PC-3 (cell line): Measurements from ENCODE around the gene ELMO3. TPM values are rescaled to one million over a fixed set of nuclear protein-coding genes. Genes with fewer than 3 reads are reported as not detected.
A peak's percentile ranks its signal among the peaks of the same experiment; 100 is the strongest.

Experiments used
- ATAC-seq: fragments of 200-7000 bp; cut with Tn5 transposase; 2 replicates; pipeline ENCODE4 v1.9.1; 2020; ENCODE audit warnings: mild to moderate bottlenecking, moderate library complexity
- BruUV-seq: library from RNA; stranded (reverse); fragments of 400-500 nt; replicated peaks from 2 replicates; lab custom pipeline; 2021; lab: Mats Ljungman, UMichigan
- CTCF ChIA-PET: fragments of 300-600 bp; sonication (Branson Sonifier 250); formaldehyde crosslinking; loops from one replicate; lab custom pipeline; 2022; ENCODE audit warnings: antibody characterized with exemption; lab: Charles Lee
- POLR2A ChIA-PET: fragments of 300-600 bp; sonication (Branson Sonifier 250); formaldehyde crosslinking; loops from one replicate; lab custom pipeline; 2022; ENCODE audit warnings: antibody characterized with exemption; ENCODE audit not compliant: unreplicated experiment; lab: Charles Lee
- DNase-seq: peaks from one replicate; pipeline ENCODE4 v3.0.0-alpha.2; 2015
- H2AFZ ChIP-seq: fragments of 300-600 bp; sonication (generic); 2 replicates; pipeline ENCODE4 v1.6.0; 2016; ENCODE audit warnings: antibody characterized with exemption, low read length
- H3F3A ChIP-seq: fragments of 300-600 bp; sonication (generic); one replicate; pipeline ENCODE4 v1.6.0; 2017; ENCODE audit warnings: antibody characterized with exemption, low read length, control low read depth, mild to moderate bottlenecking; ENCODE audit not compliant: unreplicated experiment
- H3K27ac ChIP-seq: fragments of 300-600 bp; sonication (generic); 2 replicates; pipeline ENCODE4 v1.5.1; 2016; ENCODE audit warnings: mild to moderate bottlenecking, low read length
- H3K27me3 ChIP-seq: fragments of 300-600 bp; sonication (generic); 2 replicates; pipeline ENCODE4 v1.6.1; 2016; ENCODE audit warnings: low read length, mixed read lengths
- H3K36me3 ChIP-seq: fragments of 300-600 bp; sonication (generic); 2 replicates; pipeline ENCODE4 v1.6.1; 2016; ENCODE audit warnings: low read depth, mixed run types, low read length, mixed read lengths
- H3K4me1 ChIP-seq: fragments of 300-600 bp; sonication (generic); 2 replicates; pipeline ENCODE4 v1.5.1; 2016; ENCODE audit warnings: low read length; ENCODE audit not compliant: insufficient read depth
- H3K4me2 ChIP-seq: fragments of 300-600 bp; sonication (generic); 2 replicates; pipeline ENCODE4 v1.6.0; 2016; ENCODE audit warnings: low read length
- H3K4me3 ChIP-seq: fragments of 300-600 bp; sonication (generic); 2 replicates; pipeline ENCODE4 v1.5.1; 2016; ENCODE audit warnings: mild to moderate bottlenecking, low read length, mixed read lengths
- H3K79me2 ChIP-seq: fragments of 300-600 bp; sonication (generic); 2 replicates; pipeline ENCODE4 v1.6.1; 2017; ENCODE audit warnings: low read length, mixed read lengths
- H3K9ac ChIP-seq: fragments of 300-600 bp; sonication (generic); 2 replicates; pipeline ENCODE4 v1.6.0; 2016; ENCODE audit warnings: mild to moderate bottlenecking, low read length
- H3K9me2 ChIP-seq: fragments of 300-600 bp; sonication (generic); replicated peaks from 2 replicates; pipeline ENCODE4 v1.6.1; 2016; ENCODE audit warnings: mixed run types, low read length, mixed read lengths
- H3K9me3 ChIP-seq: fragments of 300-600 bp; sonication (generic); 2 replicates; pipeline ENCODE4 v1.6.1; 2016; ENCODE audit warnings: low read length, mixed read lengths
- H4K20me1 ChIP-seq: fragments of 300-600 bp; sonication (generic); 2 replicates; pipeline ENCODE4 v1.6.1; 2016; ENCODE audit warnings: low read length, mixed read lengths
- CTCF ChIP-seq: fragments of 300-600 bp; sonication (generic); conservative IDR thresholded peaks from 2 replicates; pipeline ENCODE4 v1.5.1; 2017; ENCODE audit warnings: antibody characterized with exemption, low read depth, mild to moderate bottlenecking, low read length
- EZH2 ChIP-seq: fragments of 300-600 bp; sonication (generic); IDR thresholded peaks from one replicate; pipeline ENCODE4 v1.6.1; 2017; ENCODE audit warnings: antibody characterized with exemption, mild to moderate bottlenecking, low read length; ENCODE audit not compliant: unreplicated experiment
- EZH2phosphoT487 ChIP-seq: fragments of 300-600 bp; sonication (generic); IDR thresholded peaks from 2 replicates; pipeline ENCODE4 v1.6.1; 2018; ENCODE audit warnings: mild to moderate bottlenecking, antibody characterized with exemption, low read length, borderline replicate concordance
- intact Hi-C: fragments of 100-400 bp; cut with micrococcal nuclease; formaldehyde crosslinking; loops from 2 replicates; pipeline ENCODE4 v1.9.0; 2023
- total RNA-seq: library from RNA; depleted of rRNA; stranded (reverse); fragments of >200 nt; gene quantifications from 2 replicates; pipeline ENCODE4 v1.2.3, GENCODE V29; 2014

Gene ELMO3
- total RNA-seq, 1 experiment from 2014 or later = 2.2 TPM

GRCh38 chr16:67150047-67150832 lies 48.7 kb upstream of the ELMO3 start:
- Histone ChIP-seq H3K36me3 (no peaks in the 10 kb centered on the region; the same call in 1 of the 2 replicates), H4K20me1 (no peaks in the 10 kb centered on the region), H3K79me2 (no peaks in the 10 kb centered on the region), H3K27ac (no peak overlapping the region), H3K4me2 (peak overlapping the region; percentile 90), H3K9me2 (no peaks in the 10 kb centered on the region), H3K4me1 (no peaks in the 10 kb centered on the region), H3K27me3 (no peaks in the 10 kb centered on the region), H3K9ac (peak overlapping the region; percentile 50), H3K9me3 (no peaks in the 10 kb centered on the region), H3K4me3 (peak overlapping the region; percentile 74), H2AFZ (peak overlapping the region; percentile 83), H3F3A (no peaks in the 10 kb centered on the region)
- peak; percentile 40 for ATAC-seq
- ChIA-PET POLR2A (interaction anchor here (0.7 kb wide), 1 partner anchor 20 kb away, joined by 3 read pairs; the partner anchor contains the start of gene NOL3), CTCF (interaction anchor here (0.7 kb wide), 1 partner anchor 132 kb away, joined by 3 read pairs; no protein-coding TSS in a partner anchor)
- BruUV-seq = no TSS peak
- DNase-seq = no peak
- intact Hi-C loops = no loop called here
- TF ChIP-seq CTCF (no peak), EZH2 (no peak), EZH2phosphoT487 (no peak)

- H3K27me3 ChIP-seq = no peaks in the 10 kb centered on the region
- H3K4me1 ChIP-seq = 0 out of 2 replicates have a peak, but pooled peaks cover 3% of the 10 kb centered on the region
- intact Hi-C loops = no loop called here
- DNase-seq (no peak), ATAC-seq (peak; percentile 65)
- peak within 1 kb of the TSS; percentile 74 for H3K4me3 ChIP-seq
- peak within 1 kb of the TSS; percentile 83 for H2AFZ ChIP-seq
- TF ChIP-seq EZH2phosphoT487 (no peak), EZH2 (no peak), CTCF (no peak)
- no peaks in the 10 kb centered on the region for H3K79me2 ChIP-seq
- no TSS peak for BruUV-seq
- H3K27ac ChIP-seq = no peak within 1 kb of the TSS
- POLR2A ChIA-PET = no interaction called here
- H3K9me3 ChIP-seq = no peaks in the 10 kb centered on the region
- CTCF ChIA-PET = interaction anchor here (0.7 kb wide), 1 partner anchor 133 kb away, joined by 3 read pairs; no protein-coding TSS in a partner anchor
- peak within 1 kb of the TSS; percentile 90 for H3K4me2 ChIP-seq
- H3F3A ChIP-seq = no peaks in the 10 kb centered on the region
- peak within 1 kb of the TSS; percentile 50 for H3K9ac ChIP-seq
- no peaks in the 10 kb centered on the region for H4K20me1 ChIP-seq
- no peaks in the 10 kb centered on the region for H3K36me3 ChIP-seq
- H3K9me2 ChIP-seq = no peaks in the 10 kb centered on the region
These were observed 48.0 kb upstream of the ELMO3 start, which contains the start of gene B3GNT9 for GRCh38 chr16:67150833-67151396. Gene B3GNT9 (minus strand): TSS chr16:67150998. CDS start chr16:67150485, 513 bp downstream.
